ENCODE measurements around the gene MAN2B2.

The MAN2B2 gene

GRCh38 chr4:6551660-6552059 is 23.3 kb upstream of the MAN2B2 start:
- WGBS, 2 donors (ENCODE audit: extremely low coverage in 2 of 2, insufficient read length in 2 of 2, insufficient replicate concordance in 1 of 2) = no CpG with 5 or more reads among the region's 2 CpGs
- Histone ChIP-seq H2BK12ac (ENCODE audit: low read length) (no peak overlapping the region), H3K18ac (ENCODE audit: low read length) (no peak overlapping the region), H3K4me2 (ENCODE audit: insufficient read depth, low read length, poor library complexity, severe bottlenecking) (no peak overlapping the region), H3K4ac (ENCODE audit: low read length) (no peak overlapping the region), H3K79me1 (ENCODE audit: low read depth, low read length) (no peaks in the 10 kb centered on the region), H2BK15ac (ENCODE audit: low read length) (no peak overlapping the region), H2AFZ (ENCODE audit: low read length) (no peak overlapping the region), H3K9ac (ENCODE audit: low read depth, low read length, poor library complexity) (no peak overlapping the region), H3K9me3 (replicated peaks in 1 of 2; ENCODE audit: control insufficient read depth in 2 of 2, insufficient read depth in 1 of 2, low read depth in 1 of 2, low read length in 2 of 2) (peaks cover 0 to 4% of the 10 kb centered on the region in 2 donors), H3K14ac (ENCODE audit: low read length) (no peak overlapping the region), H3K23ac (ENCODE audit: low read depth, low read length, poor library complexity) (no peak overlapping the region), H4K91ac (ENCODE audit: low read depth, low read length, poor library complexity) (no peak overlapping the region), H3K4me3 (ENCODE audit: low read length in 2 of 2) (no peak overlapping the region), H3K27me3 (ENCODE audit: control insufficient read depth in 3 of 3, insufficient read depth in 3 of 3, low read depth in 1 of 3, low read length in 3 of 3) (peaks cover 0 to 55% (median 4%) of the 10 kb centered on the region in 3 experiments), H3K4me1 (ENCODE audit: control insufficient read depth in 2 of 2, insufficient read depth in 1 of 2, low read depth in 1 of 2, low read length in 2 of 2) (no peaks in the 10 kb centered on the region), H3K27ac (replicated peaks; ENCODE audit: low read length) (no peak overlapping the region), H3K36me3 (replicated peaks in 1 of 2; ENCODE audit: control insufficient read depth in 2 of 2, insufficient read depth in 2 of 2, low read length in 2 of 2) (no peaks in the 10 kb centered on the region), H2AK5ac (ENCODE audit: low read depth, low read length) (no peak overlapping the region), H4K8ac (ENCODE audit: low read depth, low read length) (no peak overlapping the region), H2BK5ac (ENCODE audit: low read length) (no peak overlapping the region), H2BK120ac (ENCODE audit: low read depth, low read length) (no peak overlapping the region)
- DNase-seq (ENCODE audit: low spot score) = no peak

- no peak overlapping the region for H3K18ac ChIP-seq (ENCODE audit: low read length)
- no peak overlapping the region for H3K14ac ChIP-seq (ENCODE audit: low read length)
- H2BK5ac ChIP-seq (ENCODE audit: low read length) = no peak overlapping the region
- no peak overlapping the region for H3K4ac ChIP-seq (ENCODE audit: low read length)
- no peak overlapping the region for H2AK5ac ChIP-seq (ENCODE audit: low read depth, low read length)
- H2BK120ac ChIP-seq (ENCODE audit: low read depth, low read length) = no peak overlapping the region
- H3K9ac ChIP-seq (ENCODE audit: low read depth, low read length, poor library complexity) = no peak overlapping the region
- no peaks in the 10 kb centered on the region for H3K79me1 ChIP-seq (ENCODE audit: low read depth, low read length)
- no peak overlapping the region for H4K8ac ChIP-seq (ENCODE audit: low read depth, low read length)
- no peak overlapping the region for H4K91ac ChIP-seq (ENCODE audit: low read depth, low read length, poor library complexity)
- peaks cover 0 to 75% (median 20%) of the 10 kb centered on the region in 3 experiments for H3K27me3 ChIP-seq (ENCODE audit: control insufficient read depth in 3 of 3, insufficient read depth in 3 of 3, low read depth in 1 of 3, low read length in 3 of 3)
- no peak overlapping the region for H3K4me3 ChIP-seq (ENCODE audit: low read length in 2 of 2)
- H3K4me1 ChIP-seq (ENCODE audit: control insufficient read depth in 2 of 2, insufficient read depth in 1 of 2, low read depth in 1 of 2, low read length in 2 of 2) = no peaks in the 10 kb centered on the region
- H2BK15ac ChIP-seq (ENCODE audit: low read length) = no peak overlapping the region
- no peaks in the 10 kb centered on the region for H3K36me3 ChIP-seq (replicated peaks in 1 of 2; ENCODE audit: control insufficient read depth in 2 of 2, insufficient read depth in 2 of 2, low read length in 2 of 2)
- no peak overlapping the region for H3K4me2 ChIP-seq (ENCODE audit: insufficient read depth, low read length, poor library complexity, severe bottlenecking)
- no peak overlapping the region for H2AFZ ChIP-seq (ENCODE audit: low read length)
- H3K9me3 ChIP-seq (replicated peaks in 1 of 2; ENCODE audit: control insufficient read depth in 2 of 2, insufficient read depth in 1 of 2, low read depth in 1 of 2, low read length in 2 of 2) = peaks cover 0 to 4% of the 10 kb centered on the region in 2 donors
- no peak for DNase-seq (ENCODE audit: low spot score)
- no peak overlapping the region for H3K23ac ChIP-seq (ENCODE audit: low read depth, low read length, poor library complexity)
- no peak overlapping the region for H3K27ac ChIP-seq (replicated peaks; ENCODE audit: low read length)
- no peak overlapping the region for H2BK12ac ChIP-seq (ENCODE audit: low read length)
- WGBS, 2 donors (ENCODE audit: extremely low coverage in 2 of 2, insufficient read length in 2 of 2, insufficient replicate concordance in 1 of 2) = no CpG with 5 or more reads among the region's 13 CpGs
Observed at GRCh38 chr4:6555519-6555918, 19.5 kb upstream of the MAN2B2 start.

GRCh38 chr4:6556263-6556662 is 18.7 kb upstream of the MAN2B2 start:
- H3K9ac ChIP-seq (ENCODE audit: low read depth, low read length, poor library complexity) = no peak overlapping the region
- H2AK5ac ChIP-seq (ENCODE audit: low read depth, low read length) = no peak overlapping the region
- H3K9me3 ChIP-seq (replicated peaks in 1 of 2; ENCODE audit: control insufficient read depth in 2 of 2, insufficient read depth in 1 of 2, low read depth in 1 of 2, low read length in 2 of 2) = peaks cover 0 to 4% of the 10 kb centered on the region in 2 donors
- no peak overlapping the region for H3K23ac ChIP-seq (ENCODE audit: low read depth, low read length, poor library complexity)
- no peak overlapping the region for H2BK120ac ChIP-seq (ENCODE audit: low read depth, low read length)
- H3K36me3 ChIP-seq (replicated peaks in 1 of 2; ENCODE audit: control insufficient read depth in 2 of 2, insufficient read depth in 2 of 2, low read length in 2 of 2) = no peaks in the 10 kb centered on the region
- H3K18ac ChIP-seq (ENCODE audit: low read length) = no peak overlapping the region
- no peak overlapping the region for H2BK15ac ChIP-seq (ENCODE audit: low read length)
- H3K14ac ChIP-seq (ENCODE audit: low read length) = no peak overlapping the region
- no peak overlapping the region for H2AFZ ChIP-seq (ENCODE audit: low read length)
- DNase-seq (ENCODE audit: low spot score) = no peak
- WGBS, 2 donors (ENCODE audit: extremely low coverage in 2 of 2, insufficient read length in 2 of 2, insufficient replicate concordance in 1 of 2) = no CpG with 5 or more reads among the region's 6 CpGs
- no peak overlapping the region for H2BK12ac ChIP-seq (ENCODE audit: low read length)
- H2BK5ac ChIP-seq (ENCODE audit: low read length) = no peak overlapping the region
- H3K4me3 ChIP-seq (ENCODE audit: low read length in 2 of 2) = peak overlapping the region in 1 of 2 donors; percentile 3
- no peak overlapping the region for H4K91ac ChIP-seq (ENCODE audit: low read depth, low read length, poor library complexity)
- H3K27me3 ChIP-seq (ENCODE audit: control insufficient read depth in 3 of 3, insufficient read depth in 3 of 3, low read depth in 1 of 3, low read length in 3 of 3) = peaks cover 0 to 83% (median 27%) of the 10 kb centered on the region in 3 experiments
- H4K8ac ChIP-seq (ENCODE audit: low read depth, low read length) = no peak overlapping the region
- H3K4ac ChIP-seq (ENCODE audit: low read length) = no peak overlapping the region
- no peak overlapping the region for H3K27ac ChIP-seq (replicated peaks; ENCODE audit: low read length)
- H3K4me1 ChIP-seq (ENCODE audit: control insufficient read depth in 2 of 2, insufficient read depth in 1 of 2, low read depth in 1 of 2, low read length in 2 of 2) = no peaks in the 10 kb centered on the region
- no peak overlapping the region for H3K4me2 ChIP-seq (ENCODE audit: insufficient read depth, low read length, poor library complexity, severe bottlenecking)
- H3K79me1 ChIP-seq (ENCODE audit: low read depth, low read length) = no peaks in the 10 kb centered on the region

GRCh38 chr4:6557185-6557584 is 17.8 kb upstream of the MAN2B2 start:
- Histone ChIP-seq H3K18ac (ENCODE audit: low read length) (no peak overlapping the region), H2BK120ac (ENCODE audit: low read depth, low read length) (no peak overlapping the region), H2BK12ac (ENCODE audit: low read length) (no peak overlapping the region), H3K79me1 (ENCODE audit: low read depth, low read length) (no peaks in the 10 kb centered on the region), H3K23ac (ENCODE audit: low read depth, low read length, poor library complexity) (no peak overlapping the region), H3K36me3 (replicated peaks in 1 of 2; ENCODE audit: control insufficient read depth in 2 of 2, insufficient read depth in 2 of 2, low read length in 2 of 2) (no peaks in the 10 kb centered on the region), H3K4ac (ENCODE audit: low read length) (no peak overlapping the region), H3K4me3 (ENCODE audit: low read length in 2 of 2) (no peak overlapping the region), H3K9ac (ENCODE audit: low read depth, low read length, poor library complexity) (no peak overlapping the region), H2AK5ac (ENCODE audit: low read depth, low read length) (no peak overlapping the region), H3K4me2 (ENCODE audit: insufficient read depth, low read length, poor library complexity, severe bottlenecking) (no peak overlapping the region), H4K91ac (ENCODE audit: low read depth, low read length, poor library complexity) (no peak overlapping the region), H2AFZ (ENCODE audit: low read length) (no peak overlapping the region), H3K27ac (replicated peaks; ENCODE audit: low read length) (no peak overlapping the region), H2BK5ac (ENCODE audit: low read length) (no peak overlapping the region), H3K9me3 (replicated peaks in 1 of 2; ENCODE audit: control insufficient read depth in 2 of 2, insufficient read depth in 1 of 2, low read depth in 1 of 2, low read length in 2 of 2) (no peaks in the 10 kb centered on the region), H3K14ac (ENCODE audit: low read length) (no peak overlapping the region), H3K4me1 (ENCODE audit: control insufficient read depth in 2 of 2, insufficient read depth in 1 of 2, low read depth in 1 of 2, low read length in 2 of 2) (no peaks in the 10 kb centered on the region), H3K27me3 (ENCODE audit: control insufficient read depth in 3 of 3, insufficient read depth in 3 of 3, low read depth in 1 of 3, low read length in 3 of 3) (peaks cover 3 to 92% (median 36%) of the 10 kb centered on the region in 3 experiments), H4K8ac (ENCODE audit: low read depth, low read length) (no peak overlapping the region), H2BK15ac (ENCODE audit: low read length) (no peak overlapping the region)
- no CpG with 5 or more reads among the region's 5 CpGs for whole genome bisulfite sequencing, 2 donors (ENCODE audit: extremely low coverage in 2 of 2, insufficient read length in 2 of 2, insufficient replicate concordance in 1 of 2)
- DNase-seq (ENCODE audit: low spot score) = no peak
